ENCODE results near the gene RHEX. TPM values are rescaled to one million over a fixed set of nuclear protein-coding genes. Genes with fewer than 3 reads are reported as not detected.

Gene RHEX
- total and polyA plus RNA-seq, 4 donors = 0.57 to 7.4 (median 1.2) TPM

GRCh38 chr1:206075786-206076755 lies 23.1 kb downstream of the RHEX start:
- no peaks in the 10 kb centered on the region for H3K4me1 ChIP-seq (ENCODE audit: control insufficient read depth in 5 of 5, insufficient read depth in 5 of 5, low read length in 5 of 5)
- no peak overlapping the region for H3K4me3 ChIP-seq
- no peak for ATAC-seq (ENCODE audit: insufficient read depth, low FRiP score)
- H3K27me3 ChIP-seq (ENCODE audit: control insufficient read depth in 3 of 3, insufficient read depth in 3 of 3, low read length in 2 of 3) = peaks cover 0 to 2% (median 0%) of the 10 kb centered on the region in 3 donors
- 78 to 81% methylated on average over 11 of the region's 11 CpGs for WGBS, 2 donors
- TF ChIP-seq, protein P1, sequence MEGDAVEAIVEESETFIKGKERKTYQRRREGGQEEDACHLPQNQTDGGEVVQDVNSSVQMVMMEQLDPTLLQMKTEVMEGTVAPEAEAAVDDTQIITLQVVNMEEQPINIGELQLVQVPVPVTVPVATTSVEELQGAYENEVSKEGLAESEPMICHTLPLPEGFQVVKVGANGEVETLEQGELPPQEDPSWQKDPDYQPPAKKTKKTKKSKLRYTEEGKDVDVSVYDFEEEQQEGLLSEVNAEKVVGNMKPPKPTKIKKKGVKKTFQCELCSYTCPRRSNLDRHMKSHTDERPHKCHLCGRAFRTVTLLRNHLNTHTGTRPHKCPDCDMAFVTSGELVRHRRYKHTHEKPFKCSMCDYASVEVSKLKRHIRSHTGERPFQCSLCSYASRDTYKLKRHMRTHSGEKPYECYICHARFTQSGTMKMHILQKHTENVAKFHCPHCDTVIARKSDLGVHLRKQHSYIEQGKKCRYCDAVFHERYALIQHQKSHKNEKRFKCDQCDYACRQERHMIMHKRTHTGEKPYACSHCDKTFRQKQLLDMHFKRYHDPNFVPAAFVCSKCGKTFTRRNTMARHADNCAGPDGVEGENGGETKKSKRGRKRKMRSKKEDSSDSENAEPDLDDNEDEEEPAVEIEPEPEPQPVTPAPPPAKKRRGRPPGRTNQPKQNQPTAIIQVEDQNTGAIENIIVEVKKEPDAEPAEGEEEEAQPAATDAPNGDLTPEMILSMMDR (IDR thresholded peaks at IDR 0.05; ENCODE audit: control extremely low read depth, extremely low read depth) = no peak
- peaks cover 0 to 2% (median 0%) of the 10 kb centered on the region in 4 donors for H3K9me3 ChIP-seq (ENCODE audit: control insufficient read depth in 4 of 4, insufficient read depth in 3 of 4, low read length in 3 of 4)
- no peaks in the 10 kb centered on the region for H3K36me3 ChIP-seq (ENCODE audit: control insufficient read depth in 4 of 4, insufficient read depth in 4 of 4, low read length in 4 of 4)
- DNase-seq = no peak
- H3K9ac ChIP-seq (ENCODE audit: insufficient read depth in 1 of 2, low read length in 2 of 2) = no peak overlapping the region
- no peak overlapping the region for H3K27ac ChIP-seq (ENCODE audit: low read depth in 1 of 2, low read length in 1 of 2)

- Histone ChIP-seq H3K4me1 (ENCODE audit: control insufficient read depth in 5 of 5, insufficient read depth in 5 of 5, low read length in 5 of 5) (no peaks in the 10 kb centered on the region), H3K27ac (ENCODE audit: low read depth in 1 of 2, low read length in 1 of 2) (no peak overlapping the region), H3K36me3 (ENCODE audit: control insufficient read depth in 4 of 4, insufficient read depth in 4 of 4, low read length in 4 of 4) (no peaks in the 10 kb centered on the region), H3K27me3 (ENCODE audit: control insufficient read depth in 3 of 3, insufficient read depth in 3 of 3, low read length in 2 of 3) (peaks cover 0 to 2% (median 0%) of the 10 kb centered on the region in 3 donors), H3K9ac (ENCODE audit: insufficient read depth in 1 of 2, low read length in 2 of 2) (no peak overlapping the region), H3K9me3 (ENCODE audit: control insufficient read depth in 4 of 4, insufficient read depth in 3 of 4, low read length in 3 of 4) (peaks cover 0 to 2% (median 0%) of the 10 kb centered on the region in 4 donors), H3K4me3 (no peak overlapping the region)
- no peak for ATAC-seq (ENCODE audit: insufficient read depth, low FRiP score)
- DNase-seq = no peak
- 38 to 57% methylated on average over 1 of the region's 1 CpG for WGBS, 2 donors
- TF ChIP-seq, protein P1 (IDR thresholded peaks at IDR 0.05; ENCODE audit: control extremely low read depth, extremely low read depth) = no peak
Measured at GRCh38 chr1:206079135-206079534, 26.2 kb downstream of the RHEX start.

DNA sequence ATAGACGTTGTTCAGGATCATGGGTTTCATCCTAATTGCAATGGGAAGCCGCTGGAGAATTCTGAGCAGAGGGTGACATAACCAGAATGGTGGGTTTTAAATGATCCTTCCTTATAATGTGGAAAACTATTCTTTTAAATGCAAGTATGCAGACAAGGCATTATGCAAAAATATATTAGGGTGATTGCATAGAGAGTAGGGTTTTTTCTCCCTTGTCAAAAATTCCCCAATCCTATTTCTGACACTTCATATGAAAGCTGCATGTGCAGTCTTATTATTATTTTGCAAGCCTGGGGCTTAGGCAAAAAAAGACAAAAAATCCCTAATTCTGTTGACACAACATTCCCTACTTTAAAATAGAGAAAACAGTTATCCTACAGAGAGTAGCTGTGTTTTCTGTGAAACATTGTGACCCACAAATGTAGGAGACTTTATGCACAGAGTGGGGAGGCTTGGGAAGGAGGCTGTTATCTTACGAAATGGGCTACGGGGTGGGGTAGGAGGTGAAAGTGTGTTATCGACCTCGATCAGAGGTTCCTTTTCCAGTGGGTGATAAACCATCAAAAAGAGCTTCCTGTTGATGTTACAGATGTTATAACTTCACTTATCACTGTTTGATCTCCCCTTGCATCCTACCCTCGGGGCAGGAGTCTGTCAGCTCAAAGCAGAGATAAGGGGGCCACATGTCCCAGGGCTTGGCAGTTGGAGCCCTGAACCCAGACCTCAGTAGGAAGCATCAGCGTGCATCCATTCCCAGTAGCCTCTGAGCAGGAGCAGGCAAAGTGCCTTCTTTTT lies 27.2 kb downstream of the RHEX start:
- WGBS, 2 donors = 21 to 37% methylated on average over 8 of the region's 8 CpGs
- Histone ChIP-seq H3K4me3 (no peak overlapping the region), H3K9ac (ENCODE audit: insufficient read depth in 1 of 2, low read length in 2 of 2) (no peak overlapping the region), H3K4me1 (ENCODE audit: control insufficient read depth in 5 of 5, insufficient read depth in 5 of 5, low read length in 5 of 5) (no peaks in the 10 kb centered on the region), H3K27me3 (ENCODE audit: control insufficient read depth in 3 of 3, insufficient read depth in 3 of 3, low read length in 2 of 3) (peaks cover 0 to 5% (median 0%) of the 10 kb centered on the region in 3 donors), H3K9me3 (ENCODE audit: control insufficient read depth in 4 of 4, insufficient read depth in 3 of 4, low read length in 3 of 4) (peaks cover 0 to 2% (median 0%) of the 10 kb centered on the region in 4 donors), H3K27ac (ENCODE audit: low read depth in 1 of 2, low read length in 1 of 2) (no peak overlapping the region), H3K36me3 (ENCODE audit: control insufficient read depth in 4 of 4, insufficient read depth in 4 of 4, low read length in 4 of 4) (no peaks in the 10 kb centered on the region)
- TF ChIP-seq, protein P1 (IDR thresholded peaks at IDR 0.05; ENCODE audit: control extremely low read depth, extremely low read depth) = no peak
- DNase-seq (no peak), ATAC-seq (ENCODE audit: insufficient read depth, low FRiP score) (no peak)

Measured in lung (tissue), 12 donors.